ENCODE data around the gene PRDM15.

GRCh38 chr21:41767606-41768436, 111.3 kb downstream of the PRDM15 start:
- TF ChIP-seq POLR2AphosphoS5 (IDR thresholded peaks at IDR 0.05) (no peak), POLR2A (IDR thresholded peaks at IDR 0.05) (no peak), CTCF (IDR thresholded peaks at IDR 0.05) (no peak)

Data from prostate gland (tissue), 2 donors.